ES-I3 (cell line): ENCODE measurements around the gene SRGAP1.

Experiments used
- H3K36me3 ChIP-seq: 2 replicates; pipeline ENCODE4 v1.6.1; 2013; ENCODE audit warnings: mild to moderate bottlenecking, low read length, control low read depth, moderate library complexity; ENCODE audit not compliant: insufficient read depth
- H3K4me1 ChIP-seq: 2 replicates; pipeline ENCODE4 v1.6.1; 2013; ENCODE audit warnings: mild to moderate bottlenecking, control low read depth, low read length; ENCODE audit not compliant: insufficient read depth
- H3K9ac ChIP-seq: 2 replicates; pipeline ENCODE4 v1.6.1; 2013; ENCODE audit warnings: low read depth, mild to moderate bottlenecking, low read length, moderate library complexity
- H3K9me3 ChIP-seq: 2 replicates; pipeline ENCODE4 v1.6.1; 2013; ENCODE audit warnings: mild to moderate bottlenecking, low read length, moderate library complexity; ENCODE audit not compliant: control insufficient read depth, insufficient read depth

The SRGAP1 gene

DNA sequence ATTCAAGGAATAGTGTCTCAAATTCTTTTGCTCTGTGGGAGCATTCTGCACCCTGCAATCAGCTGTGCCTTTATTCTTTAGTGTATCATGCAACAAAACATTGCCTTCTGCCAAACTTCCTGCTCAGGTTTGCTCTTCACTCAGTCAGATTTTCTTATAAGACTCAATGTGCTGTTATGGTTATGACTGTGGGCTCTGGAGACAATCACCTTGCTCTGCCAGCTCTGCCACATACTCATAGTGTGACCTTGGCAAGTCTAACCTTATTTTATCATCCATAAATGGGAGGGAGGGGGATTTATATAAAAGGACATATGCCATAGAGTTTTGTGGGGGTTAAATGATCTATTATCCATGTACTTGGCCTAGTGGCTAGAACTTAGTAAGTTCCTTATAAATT is 51.3 kb downstream of the SRGAP1 start:
- Histone ChIP-seq H3K9me3 (no peaks in the 10 kb centered on the region), H3K4me1 (peaks cover 28% of the 10 kb centered on the region), H3K9ac (no peak overlapping the region), H3K36me3 (no peaks in the 10 kb centered on the region)

GRCh38 chr12:63897931-63898330 is 53.4 kb downstream of the SRGAP1 start:
- Histone ChIP-seq H3K4me1 (peaks cover 20% of the 10 kb centered on the region), H3K9me3 (no peaks in the 10 kb centered on the region), H3K36me3 (no peaks in the 10 kb centered on the region), H3K9ac (no peak overlapping the region; the same call in 1 of the 2 replicates)

- H3K9ac ChIP-seq: no peak overlapping the region
- no peaks in the 10 kb centered on the region for H3K36me3 ChIP-seq
- peaks cover 13% of the 10 kb centered on the region for H3K4me1 ChIP-seq
- H3K9me3 ChIP-seq: no peaks in the 10 kb centered on the region
Observed at GRCh38 chr12:63898764-63899337, 54.4 kb downstream of the SRGAP1 start.

GRCh38 chr12:63899396-63899795 is 54.9 kb downstream of the SRGAP1 start:
- Histone ChIP-seq H3K36me3 (no peaks in the 10 kb centered on the region), H3K4me1 (peaks cover 13% of the 10 kb centered on the region), H3K9ac (no peak overlapping the region), H3K9me3 (no peaks in the 10 kb centered on the region)

DNA sequence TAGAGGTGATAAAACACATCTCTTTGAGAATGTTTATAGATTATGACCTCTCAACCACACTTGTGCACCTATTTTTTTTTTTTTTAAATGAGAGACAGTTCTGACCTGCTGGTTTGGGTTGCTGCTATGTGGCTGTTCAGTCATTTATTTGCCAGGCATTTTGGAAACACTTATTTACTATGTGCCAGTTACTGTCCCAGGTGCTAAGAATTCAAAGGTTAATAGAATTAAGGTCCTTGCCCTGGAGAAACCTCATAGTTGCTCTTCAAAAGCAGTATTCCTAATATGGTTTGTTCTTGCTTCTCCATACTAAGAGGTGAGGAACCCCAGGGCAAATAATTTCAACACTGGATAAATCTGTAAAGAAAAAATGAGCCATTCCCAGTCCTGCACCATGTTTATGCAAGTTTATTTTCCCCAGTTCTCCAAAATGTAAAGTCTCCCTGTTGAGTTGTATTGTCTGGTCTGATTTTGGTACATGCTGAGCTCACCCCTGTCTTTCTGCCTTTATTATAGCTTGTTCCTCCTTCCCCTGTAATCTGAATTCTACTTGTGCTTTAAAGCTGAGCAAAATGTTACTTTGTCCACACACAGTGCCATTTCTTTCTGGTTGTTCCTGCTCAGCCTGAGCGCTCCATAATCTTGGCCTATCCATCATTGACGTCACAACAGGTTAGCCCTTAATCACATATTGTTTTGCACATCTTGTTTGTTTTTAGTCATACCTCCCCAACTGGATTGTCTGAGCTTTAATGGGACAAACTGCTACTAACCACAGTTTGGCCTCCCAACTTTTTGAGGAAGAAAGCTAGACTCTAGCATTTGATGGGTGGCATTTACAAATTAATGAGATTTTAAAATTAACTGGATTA is 56.7 kb downstream of the SRGAP1 start:
- Histone ChIP-seq H3K9ac (no peak overlapping the region), H3K36me3 (no peaks in the 10 kb centered on the region), H3K4me1 (peaks cover 13% of the 10 kb centered on the region), H3K9me3 (no peaks in the 10 kb centered on the region)

DNA sequence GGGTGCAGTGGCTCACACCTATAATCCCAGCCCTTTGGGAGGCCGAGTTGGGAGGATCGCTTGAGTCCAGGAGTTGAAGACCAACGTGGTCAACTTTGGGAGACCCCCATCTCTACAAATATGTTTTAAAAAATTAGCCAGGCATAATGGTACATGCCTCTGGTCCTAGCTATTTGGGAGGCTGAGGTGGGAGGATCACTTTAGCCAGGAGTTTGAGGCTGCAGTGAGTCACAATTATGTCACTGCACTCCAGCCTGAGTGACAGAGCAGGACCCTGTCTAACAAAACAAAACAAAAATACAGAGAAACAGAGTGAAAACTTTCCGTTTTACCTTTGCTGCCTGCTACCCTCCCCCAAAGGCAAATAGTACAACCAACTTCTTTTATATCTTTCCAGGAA is 60.2 kb downstream of the SRGAP1 start:
- no peaks in the 10 kb centered on the region for H3K9me3 ChIP-seq
- H3K4me1 ChIP-seq: no peaks in the 10 kb centered on the region

GRCh38 chr12:63905544-63905943 is 61.0 kb downstream of the SRGAP1 start:
- Histone ChIP-seq H3K36me3 (no peaks in the 10 kb centered on the region), H3K4me1 (no peaks in the 10 kb centered on the region), H3K9me3 (no peaks in the 10 kb centered on the region)

More for the DNA sequence above, 60.2 kb downstream of the SRGAP1 start:
- H3K36me3 ChIP-seq: no peaks in the 10 kb centered on the region
- no peak overlapping the region for H3K9ac ChIP-seq

GRCh38 chr12:63906876-63907275 is 62.4 kb downstream of the SRGAP1 start:
- H3K9ac ChIP-seq: no peak overlapping the region
- H3K4me1 ChIP-seq: no peaks in the 10 kb centered on the region
- H3K9me3 ChIP-seq: no peaks in the 10 kb centered on the region

More at GRCh38 chr12:63905544-63905943, 61.0 kb downstream of the SRGAP1 start:
- no peak overlapping the region for H3K9ac ChIP-seq

GRCh38 chr12:63907561-63907960 is 63.1 kb downstream of the SRGAP1 start:
- Histone ChIP-seq H3K9me3 (no peaks in the 10 kb centered on the region), H3K9ac (no peak overlapping the region), H3K4me1 (no peaks in the 10 kb centered on the region), H3K36me3 (no peaks in the 10 kb centered on the region)

More at GRCh38 chr12:63906876-63907275, 62.4 kb downstream of the SRGAP1 start:
- H3K36me3 ChIP-seq: no peaks in the 10 kb centered on the region

DNA sequence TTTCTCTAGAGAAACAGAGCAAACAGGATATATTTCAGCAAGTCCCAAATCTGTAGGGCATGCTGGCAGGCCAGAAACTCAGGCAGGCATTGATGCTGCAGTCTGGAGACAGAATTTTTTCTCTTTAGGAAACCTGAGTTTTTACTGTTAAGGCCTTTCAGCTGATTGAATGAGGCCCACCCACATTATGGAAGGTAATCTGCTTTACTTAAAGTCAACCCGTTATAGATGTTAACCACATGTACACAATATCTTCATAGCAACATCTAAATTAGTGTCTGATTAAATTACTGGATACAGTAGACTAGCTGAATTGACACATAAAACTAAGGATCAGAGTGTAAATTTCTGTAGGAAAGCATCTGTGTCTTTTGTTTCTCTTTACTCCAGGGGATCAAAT is 65.2 kb downstream of the SRGAP1 start:
- Histone ChIP-seq H3K9ac (no peak overlapping the region), H3K9me3 (no peaks in the 10 kb centered on the region), H3K36me3 (no peaks in the 10 kb centered on the region), H3K4me1 (no peaks in the 10 kb centered on the region)

DNA sequence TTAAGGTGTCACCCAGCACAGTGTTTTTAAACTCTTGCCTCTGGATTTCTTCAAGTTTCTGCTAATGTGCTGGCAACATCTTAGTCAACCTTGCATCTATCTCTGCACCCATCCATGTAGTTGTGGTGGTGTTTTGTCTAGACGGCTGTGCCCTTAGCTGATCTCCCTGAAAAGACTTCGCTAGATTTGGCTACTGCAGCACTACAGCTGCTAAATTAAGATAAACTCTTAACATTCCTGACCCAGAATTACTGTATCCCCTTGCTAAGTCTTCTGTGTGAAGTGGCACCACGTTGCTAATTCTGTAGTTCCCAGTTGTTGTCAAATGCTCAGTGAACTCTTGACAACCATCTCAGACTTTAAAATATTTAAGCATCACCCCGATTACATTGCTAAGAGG is 66.8 kb downstream of the SRGAP1 start:
- Histone ChIP-seq H3K4me1 (0 out of 2 replicates have a peak, but pooled peaks cover under 1% of the 10 kb centered on the region), H3K36me3 (no peaks in the 10 kb centered on the region), H3K9me3 (no peaks in the 10 kb centered on the region), H3K9ac (no peak overlapping the region)

- H3K9me3 ChIP-seq: no peaks in the 10 kb centered on the region
- H3K9ac ChIP-seq: no peak overlapping the region
- H3K36me3 ChIP-seq: no peaks in the 10 kb centered on the region
- H3K4me1 ChIP-seq: peaks cover 6% of the 10 kb centered on the region; the same call in 1 of the 2 replicates
Observed at GRCh38 chr12:63912651-63913050, 68.2 kb downstream of the SRGAP1 start.

DNA sequence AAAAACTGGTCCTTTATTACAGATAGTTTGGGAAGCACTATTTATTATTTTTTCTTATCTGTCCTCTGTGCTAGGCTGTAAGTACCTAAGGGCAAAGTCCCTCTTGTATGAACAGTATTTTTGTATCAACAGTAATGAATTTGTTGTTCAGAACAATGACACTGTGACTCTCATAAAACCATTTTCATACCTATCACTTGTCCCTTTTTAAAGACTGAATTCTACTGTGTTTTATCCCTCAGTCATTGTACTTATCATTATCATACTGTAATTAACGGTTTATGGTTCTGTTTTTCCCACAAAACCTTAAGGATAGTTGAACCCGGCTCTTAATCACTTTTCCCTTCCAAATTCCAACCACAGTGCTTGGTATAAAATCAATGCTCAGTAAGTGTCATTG is 69.4 kb downstream of the SRGAP1 start:
- Histone ChIP-seq H3K9me3 (no peaks in the 10 kb centered on the region), H3K9ac (no peak overlapping the region), H3K4me1 (peaks cover 19% of the 10 kb centered on the region), H3K36me3 (no peaks in the 10 kb centered on the region)

DNA sequence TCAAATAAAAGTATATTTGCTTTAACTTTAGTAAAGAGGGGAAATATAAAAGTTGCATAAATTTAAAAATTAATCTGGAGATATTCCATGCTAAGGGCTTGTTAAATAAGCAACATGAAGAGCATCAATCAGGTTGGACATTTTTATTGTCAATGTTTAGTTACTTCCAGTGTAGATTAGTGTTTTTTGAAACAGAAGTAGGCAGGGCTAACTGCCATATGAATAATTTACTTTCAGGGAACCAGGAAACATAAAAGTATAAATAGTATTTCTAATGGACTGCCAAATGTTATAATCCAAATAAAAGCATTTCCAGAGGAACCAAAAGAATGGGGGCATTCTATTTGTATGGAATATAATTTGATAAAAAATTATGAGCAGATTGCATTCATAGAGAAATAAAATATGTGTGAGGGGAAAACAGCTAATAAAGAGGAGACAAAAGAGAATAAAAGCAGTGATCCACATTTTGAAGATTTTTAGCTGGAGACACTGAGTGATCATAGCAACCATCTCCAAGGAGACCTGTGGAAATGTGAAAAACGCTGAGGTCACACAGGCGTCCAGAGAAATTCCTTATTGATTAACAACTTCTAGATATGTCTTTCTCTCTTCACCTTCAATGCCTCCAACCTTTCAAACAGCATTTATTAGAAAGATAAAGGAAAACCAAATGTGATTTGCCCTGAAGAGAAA is 70.8 kb downstream of the SRGAP1 start:
- Histone ChIP-seq H3K9ac (no peak overlapping the region), H3K36me3 (no peaks in the 10 kb centered on the region), H3K4me1 (peaks cover 19% of the 10 kb centered on the region), H3K9me3 (no peaks in the 10 kb centered on the region)
